Measurements from ENCODE around the gene KCNMA1.

DNA sequence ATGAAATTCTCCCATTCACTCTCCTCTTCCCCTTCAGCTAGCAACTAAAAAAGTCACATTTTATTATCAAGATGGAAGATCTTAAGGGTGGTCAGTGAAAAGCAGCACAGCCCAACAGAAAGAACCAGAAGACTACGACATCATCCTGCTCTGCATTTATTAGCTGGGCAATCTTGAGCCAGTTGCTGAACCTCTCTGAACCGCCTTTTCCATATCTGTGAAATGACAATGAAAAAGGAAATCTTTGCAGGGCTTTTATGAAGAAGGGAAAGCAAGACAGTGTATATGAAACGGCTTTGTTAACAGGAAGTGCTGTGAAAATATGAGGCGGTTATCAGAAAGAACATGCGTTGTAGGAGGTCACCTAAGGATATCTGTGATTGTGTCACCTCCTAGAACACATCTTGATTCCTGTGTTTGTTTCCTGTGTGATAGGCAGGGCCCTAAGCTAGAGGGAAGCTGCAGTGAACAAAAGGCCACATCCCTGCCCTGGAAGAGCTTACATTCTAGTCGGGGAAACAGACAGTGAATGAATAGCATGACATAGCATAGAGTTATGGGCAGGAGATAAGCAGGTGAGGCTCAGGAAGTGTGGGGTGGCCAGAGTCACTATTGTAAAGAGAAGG lies 36.0 kb upstream of the KCNMA1 start:
- TF ChIP-seq, protein P1, sequence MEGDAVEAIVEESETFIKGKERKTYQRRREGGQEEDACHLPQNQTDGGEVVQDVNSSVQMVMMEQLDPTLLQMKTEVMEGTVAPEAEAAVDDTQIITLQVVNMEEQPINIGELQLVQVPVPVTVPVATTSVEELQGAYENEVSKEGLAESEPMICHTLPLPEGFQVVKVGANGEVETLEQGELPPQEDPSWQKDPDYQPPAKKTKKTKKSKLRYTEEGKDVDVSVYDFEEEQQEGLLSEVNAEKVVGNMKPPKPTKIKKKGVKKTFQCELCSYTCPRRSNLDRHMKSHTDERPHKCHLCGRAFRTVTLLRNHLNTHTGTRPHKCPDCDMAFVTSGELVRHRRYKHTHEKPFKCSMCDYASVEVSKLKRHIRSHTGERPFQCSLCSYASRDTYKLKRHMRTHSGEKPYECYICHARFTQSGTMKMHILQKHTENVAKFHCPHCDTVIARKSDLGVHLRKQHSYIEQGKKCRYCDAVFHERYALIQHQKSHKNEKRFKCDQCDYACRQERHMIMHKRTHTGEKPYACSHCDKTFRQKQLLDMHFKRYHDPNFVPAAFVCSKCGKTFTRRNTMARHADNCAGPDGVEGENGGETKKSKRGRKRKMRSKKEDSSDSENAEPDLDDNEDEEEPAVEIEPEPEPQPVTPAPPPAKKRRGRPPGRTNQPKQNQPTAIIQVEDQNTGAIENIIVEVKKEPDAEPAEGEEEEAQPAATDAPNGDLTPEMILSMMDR (IDR thresholded peaks at IDR 0.05), result no peak
- TF ChIP-seq POLR2A (IDR thresholded peaks at IDR 0.05), result no peak
- no peak for TF ChIP-seq EP300 (IDR thresholded peaks at IDR 0.05)
- TF ChIP-seq POLR2AphosphoS5 (IDR thresholded peaks at IDR 0.05), result no peak
